ENCODE measurements around the gene OTOP1.

GRCh38 chr4:4254199-4254598 is 27.5 kb upstream of the OTOP1 start:
- TF ChIP-seq, protein P1, sequence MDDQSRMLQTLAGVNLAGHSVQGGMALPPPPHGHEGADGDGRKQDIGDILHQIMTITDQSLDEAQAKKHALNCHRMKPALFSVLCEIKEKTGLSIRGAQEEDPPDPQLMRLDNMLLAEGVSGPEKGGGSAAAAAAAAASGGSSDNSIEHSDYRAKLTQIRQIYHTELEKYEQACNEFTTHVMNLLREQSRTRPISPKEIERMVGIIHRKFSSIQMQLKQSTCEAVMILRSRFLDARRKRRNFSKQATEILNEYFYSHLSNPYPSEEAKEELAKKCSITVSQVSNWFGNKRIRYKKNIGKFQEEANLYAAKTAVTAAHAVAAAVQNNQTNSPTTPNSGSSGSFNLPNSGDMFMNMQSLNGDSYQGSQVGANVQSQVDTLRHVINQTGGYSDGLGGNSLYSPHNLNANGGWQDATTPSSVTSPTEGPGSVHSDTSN (IDR thresholded peaks at IDR 0.05; ENCODE audit: insufficient replicate concordance, low read depth, low read length) = no peak
- TF ChIP-seq POLR2A (IDR thresholded peaks at IDR 0.05; ENCODE audit: low read depth, low read length) = no peak
- no peak for TF ChIP-seq CHD2 (IDR thresholded peaks at IDR 0.05; ENCODE audit: borderline replicate concordance, low read depth, low read length)
- no peak for TF ChIP-seq MEF2A (IDR thresholded peaks at IDR 0.05; ENCODE audit: insufficient read depth, low read depth, low read length)
- no peak for TF ChIP-seq STAT1 (conservative IDR thresholded peaks at IDR 0.05)
- no peak for TF ChIP-seq TAF1 (IDR thresholded peaks at IDR 0.05; ENCODE audit: borderline replicate concordance, low read depth, low read length)
- TF ChIP-seq DPF2 (IDR thresholded peaks at IDR 0.05) = no peak
- no peak for TF ChIP-seq USF2 (IDR thresholded peaks at IDR 0.05; ENCODE audit: borderline replicate concordance, low read depth, low read length)
- TF ChIP-seq BACH1 (IDR thresholded peaks at IDR 0.05; ENCODE audit: borderline replicate concordance) = no peak
- TF ChIP-seq ZNF622 (IDR thresholded peaks at IDR 0.05) = no peak
- no peak for TF ChIP-seq NFYA (IDR thresholded peaks at IDR 0.05; ENCODE audit: borderline replicate concordance, low read depth, low read length)
- TF ChIP-seq CHD4 (IDR thresholded peaks at IDR 0.05) = no peak
- no peak for TF ChIP-seq NR2C2 (IDR thresholded peaks at IDR 0.05; ENCODE audit: borderline replicate concordance, control insufficient read depth, insufficient read length, low read depth)
- no peak for TF ChIP-seq REST (IDR thresholded peaks at IDR 0.05; ENCODE audit: low read depth, low read length)
